22Rv1 (cell line): ENCODE results near the gene BTBD9.

Source experiments
- CTCF ChIP-seq: fragments of 450-650 bp; IDR thresholded peaks from 2 replicates; pipeline ENCODE4 v1.5.1; 2017; ENCODE audit warnings: mild to moderate bottlenecking
- ZFX ChIP-seq: fragments of 450-650 bp; IDR thresholded peaks from 2 replicates; pipeline ENCODE4 v1.6.1; 2017; ENCODE audit warnings: antibody characterized with exemption, borderline replicate concordance

- TF ChIP-seq CTCF (no peak), ZFX (no peak)
These were observed 634 bp upstream of the BTBD9 start for GRCh38 chr6:38640216-38640909.
